Pancreas (tissue), 10 donors: ENCODE data around the gene RBM19. TPM values are rescaled to one million over a fixed set of nuclear protein-coding genes. Genes with fewer than 3 reads are reported as not detected.

Experiments used
- ATAC-seq, 4 donors: fragments of 200-7000 bp; cut with Tn5 transposase; one replicate each; pipeline versions ENCODE4 v1.8.0 to v1.9.1; 2020; ENCODE audit warnings: mild to moderate bottlenecking in 4 of 4, moderate library complexity in 4 of 4
- DNase-seq, 6 donors: peaks; one replicate each; pipeline ENCODE4 v3.0.0-alpha.2; 2020
- FAIRE-seq: peaks from 2 replicates; lab custom pipeline; 2012; peaks lifted over from hg19 to GRCh38; lab: Jason Lieb, UNC
- H3K27ac ChIP-seq, 4 donors: fragments of 200-600 bp; sonication (generic); 1 replicate in 3 of 4; 2 replicates in 1 of 4; pipeline versions ENCODE4 v1.5.0 to v1.8.0; 2020
- H3K27me3 ChIP-seq, 4 donors: fragments of 200-600 bp; one replicate each; pipeline ENCODE4 v1.8.0; 2021
- H3K36me3 ChIP-seq, 3 donors: fragments of 200-600 bp; sonication (generic) in 1 of 3; one replicate each; pipeline versions ENCODE4 v1.5.0 to v1.8.0; 2020 to 2021
- H3K4me1 ChIP-seq, 3 donors: fragments of 200-600 bp; one replicate each; pipeline ENCODE4 v1.8.0; 2021
- H3K4me3 ChIP-seq, 4 donors: fragments of 200-600 bp; sonication (generic) in 2 of 4; one replicate each; pipeline versions ENCODE4 v1.5.0 to v1.8.0; 2020 to 2021
- H3K9me3 ChIP-seq, 4 donors: fragments of 200-600 bp; one replicate each; pipeline ENCODE4 v1.8.0; 2021
- CTCF ChIP-seq, 4 donors: fragments of 200-600 bp; sonication (generic) in 3 of 4; IDR thresholded peaks; one replicate each; pipeline versions ENCODE4 v1.5.0 to v1.8.0; 2021; ENCODE audit warnings: antibody characterized with exemption in 4 of 4
- WGBS, 2 donors: extraction: QIAGEN DNeasy Blood & Tissue Kit; methylation state at CpG; one replicate each; pipeline ENCODE4 v1.1.7; 2013; 5-methylcytosine and 5-hydroxymethylcytosine counted together
- intact Hi-C, 3 donors: fragments of 100-400 bp; cut with DNase I; formaldehyde crosslinking; loops; one replicate each; pipeline versions ENCODE4 v1.11.1 to v1.14.2; 2022
- polyA plus RNA-seq, 2 donors: library from polyadenylated mRNA; stranded (reverse); fragments of 200-250 nt; gene quantifications; one replicate each; pipeline ENCODE4 v1.2.3, GENCODE V29; 2013
- total RNA-seq, 6 donors: library from RNA; stranded (reverse); fragmentation: NEBNext Ultra II Directional in 4 of 6; extraction: Animal tissue kit (Norgen Biotek cat#: 25700) in 4 of 6; gene quantifications; one replicate each; pipeline versions ENCODE4 v1.2.1 to v1.2.4, GENCODE V29; 2021 to 2023
- donor health status: healthy with polysubstance abuse.
- donor health status: DM: no; HTN: no; CAD: no; lungs with moderate emphysema.
- donor health status: DM: no; HTN: no; CAD: no.
- donor health status: control.
- donor health status: control.
- donor health status: Bipolar disorder and iron deficiency.
- donor health status: DM: yes; HTN: yes; CAD: no.
- donor health status: DM: no; HTN: no; CAD: no.
- donor health status: DM: no; HTN: no; CAD: no.
- donor health status: DM: yes; HTN: yes; CAD: no.

RBM19 gene
- total and polyA plus RNA-seq, 8 donors = 13.9 to 32.2 (median 15.8) TPM

GRCh38 chr12:113945174-113946173, 20.7 kb downstream of the RBM19 start:
- Histone ChIP-seq H3K27ac (no peak overlapping the region), H3K4me3 (no peak overlapping the region), H3K36me3 (peaks cover 4 to 73% (median 15%) of the 10 kb centered on the region in 3 donors), H3K27me3 (no peaks in the 10 kb centered on the region), H3K4me1 (no peaks in the 10 kb centered on the region), H3K9me3 (no peaks in the 10 kb centered on the region)
- no peak for ATAC-seq
- 89 to 91% methylated on average over 20 of the region's 20 CpGs for WGBS, 2 donors
- no peak for DNase-seq
- TF ChIP-seq CTCF (IDR thresholded peaks at IDR 0.05) = no peak
- intact Hi-C loops = no loop called here
- no peak for FAIRE-seq

GRCh38 chr12:113942209-113942608, 23.9 kb downstream of the RBM19 start:
- Histone ChIP-seq H3K9me3 (no peaks in the 10 kb centered on the region), H3K4me1 (no peaks in the 10 kb centered on the region), H3K4me3 (no peak overlapping the region), H3K36me3 (peaks cover 4 to 61% (median 8%) of the 10 kb centered on the region in 3 donors), H3K27ac (no peak overlapping the region), H3K27me3 (no peaks in the 10 kb centered on the region)
- intact Hi-C loops = no loop called here
- TF ChIP-seq CTCF (IDR thresholded peaks at IDR 0.05) = no peak
- FAIRE-seq (no peak), ATAC-seq (no peak), DNase-seq (no peak)
- 92% methylated on average over 15 of the region's 15 CpGs for WGBS, 2 donors

DNA sequence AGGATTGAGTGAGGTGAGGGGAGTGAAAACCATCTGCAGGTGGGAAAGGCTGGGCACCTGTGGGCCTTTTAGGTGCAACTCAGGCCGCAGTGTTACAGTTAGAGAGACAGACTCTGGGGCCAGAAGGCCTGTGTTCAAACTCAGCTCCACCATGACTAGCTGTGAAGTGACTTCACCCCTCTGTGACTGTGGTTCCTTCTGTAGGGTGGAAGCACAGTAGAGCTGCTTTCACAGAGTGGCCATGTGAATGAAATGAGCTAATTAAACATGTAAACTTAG, 25.0 kb downstream of the RBM19 start:
- DNase-seq = no peak
- H3K4me3 ChIP-seq = no peak overlapping the region
- H3K9me3 ChIP-seq = no peaks in the 10 kb centered on the region
- H3K4me1 ChIP-seq = no peaks in the 10 kb centered on the region
- 98 to 100% methylated on average over 1 of the region's 1 CpG for WGBS, 2 donors
- no peak overlapping the region for H3K27ac ChIP-seq
- ATAC-seq = no peak
- intact Hi-C loops = no loop called here
- TF ChIP-seq CTCF (IDR thresholded peaks at IDR 0.05) = no peak
- H3K36me3 ChIP-seq = peaks cover 4 to 61% (median 8%) of the 10 kb centered on the region in 3 donors
- FAIRE-seq = no peak
- no peaks in the 10 kb centered on the region for H3K27me3 ChIP-seq

DNA sequence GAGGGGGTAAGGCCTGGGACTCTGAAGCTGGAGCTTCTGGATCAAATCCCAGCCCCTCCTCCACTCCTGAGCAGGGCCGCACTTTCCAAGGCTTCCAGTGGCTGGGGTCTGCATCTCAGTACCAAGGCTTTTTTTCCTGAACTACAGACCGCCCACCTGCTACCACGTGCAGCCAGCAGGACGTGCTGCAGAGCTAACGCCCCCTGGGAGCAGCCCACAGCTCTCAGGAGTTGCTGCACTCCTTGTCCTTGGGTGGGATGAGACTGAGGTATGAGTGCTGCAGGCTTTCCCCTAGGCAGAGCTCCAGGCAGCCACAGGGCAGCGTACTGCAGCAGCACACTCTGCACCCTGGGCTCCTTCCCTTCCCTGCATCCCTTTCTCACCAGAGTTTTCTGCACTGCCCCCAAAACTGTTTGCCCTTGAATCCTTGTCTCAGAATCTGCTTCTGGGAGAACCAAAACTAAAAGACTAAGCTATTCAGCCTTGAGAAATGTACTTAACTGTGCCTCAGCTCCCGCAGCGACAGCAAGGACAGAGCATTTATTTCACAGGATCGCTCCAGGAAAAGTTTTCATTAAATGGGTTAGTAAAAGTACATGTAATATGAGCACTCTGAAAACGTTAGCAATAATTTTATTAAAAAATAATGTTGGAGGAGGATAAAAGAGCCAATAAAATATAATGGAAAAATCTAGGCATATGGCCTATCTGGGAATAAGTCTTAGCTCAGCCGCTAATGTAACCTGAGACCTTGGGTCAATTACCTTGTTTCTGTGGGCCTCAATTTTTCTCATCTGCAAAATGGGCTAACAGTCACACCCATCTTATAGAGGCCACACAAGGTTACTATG, 25.5 kb downstream of the RBM19 start:
- WGBS, 2 donors = 84 to 87% methylated on average over 11 of the region's 11 CpGs
- no peak for FAIRE-seq
- ATAC-seq = no peak
- H3K27me3 ChIP-seq = no peaks in the 10 kb centered on the region
- H3K4me3 ChIP-seq = no peak overlapping the region
- no peaks in the 10 kb centered on the region for H3K9me3 ChIP-seq
- TF ChIP-seq CTCF (IDR thresholded peaks at IDR 0.05) = no peak
- no peaks in the 10 kb centered on the region for H3K4me1 ChIP-seq
- H3K36me3 ChIP-seq = peaks cover 3 to 60% (median 8%) of the 10 kb centered on the region in 3 donors
- intact Hi-C loops = no loop called here
- no peak for DNase-seq
- no peak overlapping the region for H3K27ac ChIP-seq
